Sigmoid colon (tissue), 4 donors: Measurements from ENCODE around the gene SNX20.

Source experiments
- CTCF ChIP-seq, 4 experiments: fragments of 450-650 bp in 3 of 4; fragments of 200-600 bp in 1 of 4; IDR thresholded peaks; one replicate each; pipeline ENCODE4 v1.5.1; 2016 to 2019; ENCODE audit warnings: antibody characterized with exemption in 4 of 4, mild to moderate bottlenecking in 3 of 4, moderate library complexity in 2 of 4
- EP300 ChIP-seq, 4 donors: sonication (generic); formaldehyde crosslinking; IDR thresholded peaks; one replicate each; pipeline ENCODE4 v1.6.1; 2017; ENCODE audit warnings: antibody characterized with exemption in 4 of 4
- POLR2A ChIP-seq, 2 donors: fragments of 450-650 bp; IDR thresholded peaks; one replicate each; pipeline ENCODE4 v1.6.1; 2016; ENCODE audit warnings: antibody characterized with exemption in 2 of 2, mild to moderate bottlenecking in 2 of 2, moderate library complexity in 2 of 2

- TF ChIP-seq EP300 (IDR thresholded peaks at IDR 0.05) (no peak), POLR2A (IDR thresholded peaks at IDR 0.05) (no peak), CTCF (IDR thresholded peaks at IDR 0.05) (no peak)
These were observed 3.8 kb upstream of the SNX20 start for GRCh38 chr16:50684823-50685461.
